HG02759 (cell line): Measurements from ENCODE around the gene EGR1.
"Not testable (repeated sequence)": the region's sequence is repeated elsewhere in the genome, so short reads cannot be mapped to it uniquely, and the experiment has no call there.

ENCODE experiments used
- ATAC-seq: cut with Tn5 transposase; IDR thresholded peaks from one replicate; pipeline ENCODE4 v1.9.1; 2021; ENCODE audit warnings: mild to moderate bottlenecking, moderate library complexity; ENCODE audit not compliant: unreplicated experiment

EGR1 gene

DNA sequence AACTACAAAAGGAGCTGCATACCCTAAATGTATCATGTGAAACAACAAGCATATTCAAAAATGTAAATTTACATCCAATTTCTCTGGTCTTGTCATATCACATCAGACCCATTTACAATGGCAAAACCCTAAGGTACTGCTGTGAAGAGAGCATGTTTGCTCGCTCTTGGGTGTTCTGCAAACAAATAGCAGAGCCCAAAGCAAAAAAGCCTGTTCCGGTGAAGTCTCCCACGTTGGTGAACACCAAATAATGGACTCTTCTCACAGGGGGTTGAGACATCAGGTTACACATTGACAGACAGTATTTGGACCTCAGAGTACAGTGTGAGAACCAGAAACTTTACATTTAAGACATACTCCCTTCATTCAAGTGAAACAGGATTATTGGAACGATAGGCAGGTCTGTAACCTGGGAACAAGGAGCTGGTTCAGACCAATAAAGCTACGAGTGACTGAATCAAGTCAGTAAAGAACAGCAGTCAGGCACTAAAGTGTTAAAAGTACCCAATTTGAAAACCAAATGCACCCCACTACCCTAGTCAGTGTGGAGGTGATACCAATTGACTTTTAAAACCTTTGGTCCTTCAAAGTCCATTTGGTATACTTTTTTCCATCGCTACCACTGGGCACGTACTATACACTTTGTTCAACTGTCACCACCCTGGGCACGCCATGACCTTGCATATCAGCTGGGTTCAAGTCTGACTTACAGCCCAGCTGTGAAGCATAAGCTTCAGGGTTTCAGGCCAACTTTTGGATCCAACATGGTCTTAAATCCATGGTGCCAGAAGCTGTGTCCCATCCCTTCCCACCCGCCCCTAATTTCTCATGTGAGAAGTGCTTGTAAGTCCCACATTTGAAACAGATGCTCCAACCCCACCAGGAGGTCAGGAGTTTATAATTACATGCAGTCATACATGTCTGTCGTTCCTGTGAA, 41.4 kb downstream of the EGR1 start:
- no peak for ATAC-seq

DNA sequence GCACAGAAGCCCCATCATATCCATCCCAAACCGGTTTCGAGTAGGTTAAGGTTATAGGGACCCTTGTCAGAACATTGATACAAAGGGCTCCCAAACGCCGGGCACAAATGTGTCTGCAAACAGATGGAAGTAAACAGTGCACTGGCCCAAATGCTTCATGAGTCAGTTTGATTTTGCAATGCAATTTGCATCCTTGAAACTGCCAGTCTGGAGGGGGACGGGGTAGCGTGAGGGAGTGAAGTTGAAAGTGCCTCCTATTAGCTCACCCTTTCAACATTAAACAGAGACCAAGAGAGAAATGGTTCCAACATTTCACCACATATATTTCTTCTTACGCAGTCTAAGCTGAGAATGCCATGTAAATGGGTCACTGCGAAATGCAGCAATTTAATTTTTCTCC, 42.2 kb downstream of the EGR1 start:
- not testable (repeated sequence) for ATAC-seq

DNA sequence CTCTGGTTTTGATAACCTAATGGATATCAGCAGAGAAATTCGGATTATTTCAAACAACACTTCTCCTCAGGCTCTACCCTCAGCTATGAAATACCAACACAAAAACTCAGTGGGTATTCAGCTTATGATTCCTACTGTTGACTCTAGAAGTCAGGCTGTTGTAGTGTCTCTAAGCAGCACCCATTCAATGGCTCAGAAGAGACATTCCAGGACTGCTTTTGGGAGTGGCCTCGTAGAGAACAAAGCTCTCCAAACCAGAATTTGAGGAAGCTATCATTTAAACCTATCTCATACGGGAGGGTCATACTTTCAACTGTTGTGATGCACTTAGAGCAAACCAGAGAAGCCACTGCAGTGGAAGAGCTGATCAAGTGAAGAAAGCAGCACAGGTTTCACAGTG, 43.7 kb downstream of the EGR1 start:
- no peak for ATAC-seq

DNA sequence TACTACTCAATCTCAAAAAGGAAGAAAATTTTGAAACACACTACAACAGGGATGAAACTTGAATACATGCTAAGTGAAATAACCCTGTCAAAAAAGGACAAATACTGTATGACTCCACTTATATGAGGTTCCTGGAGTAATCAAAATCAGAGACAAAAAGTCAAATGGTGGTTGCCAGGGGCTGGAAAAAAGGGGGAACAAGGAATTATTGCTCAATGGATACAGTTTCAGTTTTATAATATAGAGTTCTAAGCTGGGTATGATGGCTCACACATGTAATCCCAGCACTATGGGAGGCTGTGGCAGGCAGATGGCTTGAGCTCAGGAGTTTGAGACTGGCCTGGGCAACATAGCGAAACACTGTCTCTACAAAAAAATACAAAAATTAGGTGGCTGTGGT, 48.7 kb downstream of the EGR1 start:
- ATAC-seq, result no peak

DNA sequence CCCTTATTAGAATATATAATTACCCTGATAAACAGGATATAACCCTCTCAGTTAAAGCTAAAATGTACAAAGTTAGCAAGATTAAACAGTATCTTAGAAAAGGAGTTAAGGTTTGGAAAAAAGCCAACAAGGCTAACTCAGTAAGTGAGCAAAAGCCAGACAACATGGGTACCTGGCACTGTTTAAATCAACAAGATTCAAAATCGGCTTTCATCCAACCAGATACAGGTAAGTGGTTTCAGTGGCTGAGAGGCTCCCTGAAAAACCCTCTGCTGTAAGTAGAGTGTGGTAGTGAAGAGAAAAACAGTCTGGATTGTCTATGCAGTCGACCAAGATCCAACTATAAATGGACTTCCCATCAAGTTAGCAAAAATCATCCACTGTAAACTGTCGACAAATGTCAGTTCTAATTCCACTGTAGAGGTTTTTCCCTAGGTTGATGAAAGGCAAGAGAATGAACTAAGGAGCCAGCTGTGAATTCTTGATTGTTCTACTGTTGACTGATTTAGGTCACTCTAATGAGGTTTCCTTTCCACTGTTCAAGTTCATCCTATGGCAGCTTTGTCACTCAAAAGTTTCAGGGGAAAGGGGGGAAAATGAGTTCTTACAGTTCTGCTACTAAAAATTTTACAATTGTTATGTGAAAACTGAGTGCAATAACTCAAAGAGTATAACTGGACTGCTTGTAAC, 50.4 kb downstream of the EGR1 start:
- no peak for ATAC-seq

DNA sequence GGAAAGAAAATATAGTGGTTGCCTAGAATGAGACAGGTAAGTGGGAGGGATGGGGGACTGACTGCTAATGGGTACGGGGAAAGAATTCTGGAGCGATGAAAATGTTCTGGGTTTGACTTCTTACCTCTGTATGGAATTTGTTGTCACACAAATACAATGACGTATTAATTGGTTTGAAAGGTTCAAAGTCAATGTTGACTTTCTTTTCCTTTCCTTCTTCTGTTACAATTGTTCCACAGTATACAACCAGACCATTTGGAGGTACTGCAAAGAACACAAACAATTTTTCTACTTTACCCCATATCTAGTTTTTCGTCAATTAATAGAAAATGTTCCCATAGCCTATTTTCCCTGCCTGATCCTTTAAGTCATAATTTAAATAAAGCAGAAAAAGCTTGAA, 52.2 kb downstream of the EGR1 start:
- ATAC-seq, result no peak
